GM12878 (cell line): ENCODE results near the gene PRKN. TPM values are rescaled to one million over a fixed set of nuclear protein-coding genes. Genes with fewer than 3 reads are reported as not detected.

ENCODE experiments used
- ATAC-seq: fragments of 200-7000 bp; cut with Tn5 transposase; 3 replicates; pipeline ENCODE4 v1.9.1; 2020; ENCODE audit warnings: mild to moderate bottlenecking, moderate library complexity
- BruUV-seq: library from RNA; stranded (reverse); fragments of 400-500 nt; replicated peaks from 2 replicates; lab custom pipeline; 2021; lab: Mats Ljungman, UMichigan
- CTCF ChIA-PET: fragments of 300-600 bp; sonication (Branson Sonifier 250); formaldehyde crosslinking; extraction: SDS; loops from one replicate; lab custom pipeline; 2021; ENCODE audit warnings: inconsistent platforms; lab: Yijun Ruan, JAX
- POLR2A ChIA-PET: fragments of 350-600 bp; formaldehyde crosslinking; extraction: SDS; loops from one replicate; lab custom pipeline; 2021; ENCODE audit warnings: inconsistent platforms; lab: Charles Lee
- RAD21 ChIA-PET: fragments of 300-600 bp; sonication (Branson Sonifier 250); formaldehyde crosslinking; loops from one replicate; lab custom pipeline; 2023; ENCODE audit warnings: antibody characterized with exemption; ENCODE audit not compliant: unreplicated experiment; lab: Charles Lee
- SMC1A ChIA-PET: fragments of 300-600 bp; sonication (Branson Sonifier 250); formaldehyde crosslinking; loops from one replicate; lab custom pipeline; 2023; ENCODE audit not compliant: unreplicated experiment, uncharacterized antibody; lab: Charles Lee
- DNase-seq: peaks from one replicate; pipeline ENCODE4 v3.0.0-alpha.2; 2011; ENCODE audit warnings: low read depth, low spot score
- FAIRE-seq: peaks from 3 replicates; lab custom pipeline; 2011; peaks lifted over from hg19 to GRCh38; lab: Jason Lieb, UNC
- H2AFZ ChIP-seq: 2 replicates; pipeline ENCODE4 v1.6.0; 2011; ENCODE audit warnings: low read depth, low read length, control low read depth; ENCODE audit not compliant: control insufficient read depth
- H3K27ac ChIP-seq: 2 replicates; pipeline ENCODE4 v1.5.1; 2011; ENCODE audit warnings: control low read depth; ENCODE audit not compliant: control insufficient read depth, insufficient read depth
- H3K27me3 ChIP-seq, 2 experiments: replicated peaks in 1 of 2; 2 replicates each; pipeline versions ENCODE4 v1.6.0 to v1.6.1; 2011; ENCODE audit warnings: low read length in 1 of 2; ENCODE audit not compliant: control insufficient read depth in 2 of 2, insufficient read depth in 2 of 2
- H3K36me3 ChIP-seq, 2 experiments: 2 replicates each; pipeline ENCODE4 v1.5.1; 2011; ENCODE audit warnings: low read length in 1 of 2; ENCODE audit not compliant: control insufficient read depth in 2 of 2, insufficient read depth in 2 of 2
- H3K4me1 ChIP-seq: 2 replicates; pipeline ENCODE4 v1.6.1; 2011; ENCODE audit warnings: mild to moderate bottlenecking, low read length, moderate library complexity, mixed read lengths; ENCODE audit not compliant: control insufficient read depth, insufficient read depth
- H3K4me2 ChIP-seq: 2 replicates; pipeline ENCODE4 v1.6.0; 2011; ENCODE audit warnings: control low read depth; ENCODE audit not compliant: control insufficient read depth, insufficient read depth
- H3K4me3 ChIP-seq: fragments of 200-600 bp; sonication (generic); 2 replicates; pipeline ENCODE4 v1.5.1; 2016
- H3K79me2 ChIP-seq: 2 replicates; pipeline ENCODE4 v1.6.0; 2011; ENCODE audit warnings: low read length; ENCODE audit not compliant: control insufficient read depth, insufficient read depth
- H3K9ac ChIP-seq: 2 replicates; pipeline ENCODE4 v1.8.0; 2011; ENCODE audit warnings: low read length, control low read depth, mixed read lengths; ENCODE audit not compliant: control insufficient read depth, insufficient read depth
- H3K9me3 ChIP-seq: replicated peaks from 3 replicates; pipeline ENCODE4 v1.5.1; 2011; ENCODE audit warnings: mild to moderate bottlenecking, low read length; ENCODE audit not compliant: control insufficient read depth, insufficient read depth
- H4K20me1 ChIP-seq: 2 replicates; pipeline ENCODE4 v1.6.0; 2011; ENCODE audit not compliant: control insufficient read depth, insufficient read depth
- ATF7 ChIP-seq: fragments of 450-650 bp; IDR thresholded peaks from 2 replicates; pipeline ENCODE4 v1.6.1; 2016; ENCODE audit warnings: low read depth, mild to moderate bottlenecking
- CHD1 ChIP-seq: IDR thresholded peaks from 2 replicates; pipeline ENCODE4 v1.6.1; 2012; ENCODE audit warnings: low read depth, low read length, improper control_type of control experiment
- CHD2 ChIP-seq: IDR thresholded peaks from 2 replicates; pipeline ENCODE4 v1.6.1; 2011; ENCODE audit warnings: low read depth, low read length, improper control_type of control experiment, borderline replicate concordance
- FOXK2 ChIP-seq: fragments of 450-650 bp; IDR thresholded peaks from 2 replicates; pipeline ENCODE4 v1.6.1; 2017; ENCODE audit warnings: mild to moderate bottlenecking, moderate library complexity
- HCFC1 ChIP-seq: fragments of 150-350 bp; IDR thresholded peaks from 2 replicates; pipeline ENCODE4 v1.6.1; 2014; ENCODE audit warnings: low read length
- HDAC2 ChIP-seq: fragments of 200-600 bp; sonication (generic); IDR thresholded peaks from 2 replicates; pipeline ENCODE4 v1.6.1; 2017
- PAX5 ChIP-seq: IDR thresholded peaks from 2 replicates; pipeline ENCODE4 v1.6.1; 2011; ENCODE audit warnings: low read depth, low read length, borderline replicate concordance
- RAD21 ChIP-seq: IDR thresholded peaks from 2 replicates; pipeline ENCODE4 v1.6.1; 2011; ENCODE audit warnings: mild to moderate bottlenecking, low read depth, low read length, moderate library complexity; ENCODE audit not compliant: insufficient read depth
- ZNF207 ChIP-seq: fragments of 450-650 bp; IDR thresholded peaks from 2 replicates; pipeline ENCODE4 v1.6.1; 2014; ENCODE audit warnings: antibody characterized with exemption, mild to moderate bottlenecking, borderline replicate concordance
- WGBS: methylation state at CpG from one replicate; pipeline ENCODE4 v1.1.6; 2016; ENCODE audit warnings: low lambda C conversion rate; ENCODE audit not compliant: insufficient replicate concordance, insufficient coverage; ENCODE audit errors: missing lambda C conversion rate; 5-methylcytosine and 5-hydroxymethylcytosine counted together
- in situ Hi-C: fragments of 300-500 bp; cut with MboI; formaldehyde crosslinking; loops from 9 replicates; pipeline ENCODE4 v1.14.3; 2018; ENCODE audit warnings: mixed read lengths
- intact Hi-C: fragments of 100-400 bp; cut with micrococcal nuclease; formaldehyde crosslinking; loops from one replicate; pipeline ENCODE4 v1.14.2; 2022; ENCODE audit not compliant: unreplicated experiment
- polyA plus RNA-seq, 11 experiments: library from polyadenylated mRNA; depleted of rRNA in 4 of 11; unstranded in 6 of 11; stranded (reverse) in 5 of 11; fragments of >200 nt; fragmentation: Nextera tagmentation in 4 of 11; fragmentation: Illumina TruSeq in 1 of 11; extraction: Ambion mirVana in 4 of 11; extraction: Trizol in 1 of 11; gene quantifications; 1 replicate in 1 of 11; 2 replicates in 10 of 11; pipeline versions ENCODE4 v1.2.1 to v1.2.3, GENCODE V29; 2011 to 2016; ENCODE audit warnings: inconsistent platforms in 2 of 11, missing spikeins in 2 of 11, low read depth in 1 of 11
- total RNA-seq, 4 experiments: library from RNA; depleted of rRNA in 3 of 4; stranded (reverse); fragments of >200 nt in 3 of 4; fragmentation: Illumina TruSeq in 1 of 4; extraction: Trizol in 1 of 4; gene quantifications; 2 replicates each; pipeline versions ENCODE4 v1.2.1 to v1.2.3, GENCODE V29; 2013 to 2021
- TF ChIP-seq, protein P1 (sequence below): IDR thresholded peaks from 2 replicates; pipeline ENCODE4 v1.6.1; 2011; ENCODE audit warnings: low read depth, low read length, improper control_type of control experiment, borderline replicate concordance

PRKN gene
- total and polyA plus RNA-seq, 10 of the 15 experiments (the other 5 are each of a cell fraction or from before 2014, with no cell fraction given): 0.06 to 0.09 TPM; not detected in 8

- Histone ChIP-seq H3K79me2 (no peaks in the 10 kb centered on the region), H3K4me1 (no peaks in the 10 kb centered on the region), H4K20me1 (no peaks in the 10 kb centered on the region), H3K9me3 (no peaks in the 10 kb centered on the region), H3K27me3 (no peaks in the 10 kb centered on the region), H3K36me3 (no peaks in the 10 kb centered on the region), H3K9ac (no peak overlapping the region), H3K4me2 (no peak overlapping the region), H3K27ac (no peak overlapping the region), H2AFZ (no peak overlapping the region), H3K4me3 (no peak overlapping the region)
- WGBS: 7% methylated on average over 2 of the region's 2 CpGs
- ChIA-PET RAD21 (no interaction called here), SMC1A (interaction anchor here (0.8 kb wide), 1 partner anchor 11 kb away, joined by 3 read pairs; no protein-coding TSS in a partner anchor), POLR2A (no interaction called here), CTCF (interaction anchor here (0.6 kb wide), 1 partner anchor 45 kb away, joined by 6 read pairs; the partner anchor contains the start of gene AGPAT4)
- DNase-seq: no peak
- no peak for ATAC-seq
- in situ Hi-C loops: no loop called here
- intact Hi-C loops: loop anchor here (5.0 kb wide), 1 partner anchor 402 kb away; no protein-coding TSS in a partner anchor
- no peak for FAIRE-seq
- TF ChIP-seq CHD1 (no peak), FOXK2 (no peak), CHD2 (no peak), RAD21 (no peak), ZNF207 (no peak), HDAC2 (no peak), HCFC1 (no peak)
- BruUV-seq: no TSS peak
Observed at GRCh38 chr6:161319231-161319630, 1408.3 kb downstream of the PRKN start.

GRCh38 chr6:161318456-161318855, 1409.1 kb downstream of the PRKN start:
- FAIRE-seq (no peak), DNase-seq (no peak), ATAC-seq (no peak)
- CTCF ChIA-PET: no interaction called here
- TF ChIP-seq FOXK2 (no peak), ATF7 (no peak), PAX5 (no peak)
- TF ChIP-seq, protein P1, sequence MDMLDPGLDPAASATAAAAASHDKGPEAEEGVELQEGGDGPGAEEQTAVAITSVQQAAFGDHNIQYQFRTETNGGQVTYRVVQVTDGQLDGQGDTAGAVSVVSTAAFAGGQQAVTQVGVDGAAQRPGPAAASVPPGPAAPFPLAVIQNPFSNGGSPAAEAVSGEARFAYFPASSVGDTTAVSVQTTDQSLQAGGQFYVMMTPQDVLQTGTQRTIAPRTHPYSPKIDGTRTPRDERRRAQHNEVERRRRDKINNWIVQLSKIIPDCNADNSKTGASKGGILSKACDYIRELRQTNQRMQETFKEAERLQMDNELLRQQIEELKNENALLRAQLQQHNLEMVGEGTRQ: no peak
- Histone ChIP-seq H3K4me1 (no peaks in the 10 kb centered on the region), H3K36me3 (no peaks in the 10 kb centered on the region), H4K20me1 (no peaks in the 10 kb centered on the region), H3K79me2 (no peaks in the 10 kb centered on the region), H3K4me2 (no peak overlapping the region), H3K9me3 (no peaks in the 10 kb centered on the region), H2AFZ (no peak overlapping the region), H3K27ac (no peak overlapping the region), H3K27me3 (no peaks in the 10 kb centered on the region), H3K4me3 (no peak overlapping the region), H3K9ac (no peak overlapping the region)
- RAD21 ChIA-PET: no interaction called here
- SMC1A ChIA-PET: interaction anchor here (0.8 kb wide), 1 partner anchor 10 kb away, joined by 3 read pairs; no protein-coding TSS in a partner anchor
- no TSS peak for BruUV-seq
- intact Hi-C loops: loop anchor here (5.0 kb wide), 1 partner anchor 401 kb away; no protein-coding TSS in a partner anchor
- in situ Hi-C loops: no loop called here
- WGBS: 40% methylated on average over 6 of the region's 6 CpGs
- POLR2A ChIA-PET: interaction anchor here (0.6 kb wide), 1 partner anchor 13 kb away, joined by 4 read pairs; no protein-coding TSS in a partner anchor
